HEK293 (cell line): ENCODE results near the gene ZNF785.

Experiments used
- CTCF ChIA-PET: fragments of 350-600 bp; formaldehyde crosslinking; extraction: SDS; loops from one replicate; lab custom pipeline; 2021; ENCODE audit warnings: antibody characterized with exemption; lab: Yijun Ruan, JAX
- POLR2A ChIA-PET: fragments of 300-600 bp; formaldehyde crosslinking; extraction: SDS; loops from one replicate; lab custom pipeline; 2020; ENCODE audit warnings: antibody characterized with exemption, inconsistent platforms; lab: Yijun Ruan, JAX
- H3K27ac ChIP-seq: fragments of 200-500 bp; sonication (Bioruptor generic); 2 replicates; pipeline ENCODE4 v1.5.1; 2014; ENCODE audit warnings: low read depth, low read length, control low read depth, inconsistent platforms; ENCODE audit errors: extremely low read depth
- H3K36me3 ChIP-seq, 2 experiments: fragments of 200-500 bp in 1 of 2; sonication (Bioruptor generic) in 1 of 2; 1 replicate in 1 of 2; 2 replicates in 1 of 2; pipeline ENCODE4 v1.5.1; 2014 to 2017; ENCODE audit warnings: inconsistent platforms in 2 of 2, low read length in 2 of 2; ENCODE audit not compliant: control insufficient read depth in 2 of 2, insufficient read depth in 1 of 2
- H3K4me1 ChIP-seq: fragments of 200-500 bp; sonication (Bioruptor generic); 2 replicates; pipeline ENCODE4 v1.5.1; 2014; ENCODE audit warnings: mild to moderate bottlenecking, low read length, inconsistent platforms; ENCODE audit not compliant: control insufficient read depth, insufficient read depth
- H3K4me3 ChIP-seq: 2 replicates; pipeline ENCODE4 v1.5.1; 2011; ENCODE audit warnings: low read depth, mild to moderate bottlenecking, control low read depth, low read length, moderate library complexity
- H3K9me3 ChIP-seq: fragments of 200-500 bp; sonication (Bioruptor generic); 2 replicates; pipeline ENCODE4 v1.5.1; 2014; ENCODE audit warnings: low read depth, low read length, inconsistent platforms; ENCODE audit not compliant: control insufficient read depth, insufficient read depth
- ATF2 ChIP-seq: fragments of 450-650 bp; formaldehyde crosslinking; IDR thresholded peaks from 2 replicates; pipeline ENCODE4 v1.5.1; 2016; ENCODE audit warnings: missing biosample characterization, missing genetic modification characterization, low read depth
- ELK4 ChIP-seq: IDR thresholded peaks from 2 replicates; pipeline ENCODE4 v1.6.1; 2011; ENCODE audit warnings: mild to moderate bottlenecking, low read depth, low read length, borderline replicate concordance
- HOXA7 ChIP-seq: sonication (generic); formaldehyde crosslinking; IDR thresholded peaks from 2 replicates; pipeline ENCODE4 v1.8.1; 2022; ENCODE audit warnings: missing genetic modification reagents, borderline replicate concordance
- MZF1 ChIP-seq: fragments of 450-650 bp; formaldehyde crosslinking; IDR thresholded peaks from 2 replicates; pipeline ENCODE4 v1.5.1; 2017; ENCODE audit warnings: missing biosample characterization, missing genetic modification characterization, borderline replicate concordance
- PRDM4 ChIP-seq: fragments of 450-650 bp; formaldehyde crosslinking; IDR thresholded peaks from 2 replicates; pipeline ENCODE4 v1.5.1; 2017; ENCODE audit warnings: missing biosample characterization, missing genetic modification characterization
- ZNF2 ChIP-seq: fragments of 450-650 bp; formaldehyde crosslinking; IDR thresholded peaks from 2 replicates; pipeline ENCODE4 v1.5.1; 2016; ENCODE audit warnings: missing biosample characterization, missing genetic modification characterization
- ZNF274 ChIP-seq, 2 experiments: fragments of 200-500 bp in 1 of 2; fragments of 450-650 bp in 1 of 2; sonication (Bioruptor generic) in 1 of 2; formaldehyde crosslinking in 1 of 2; IDR thresholded peaks; 2 replicates each; pipeline versions ENCODE4 v1.5.1 to v1.6.1; 2014 to 2016; ENCODE audit warnings: borderline replicate concordance in 1 of 2, inconsistent platforms in 1 of 2, low read length in 1 of 2, missing biosample characterization in 1 of 2, missing genetic modification characterization in 1 of 2
- ZNF449 ChIP-seq: fragments of 450-650 bp; formaldehyde crosslinking; IDR thresholded peaks from 2 replicates; pipeline ENCODE4 v1.5.1; 2017; ENCODE audit warnings: missing biosample characterization, mild to moderate bottlenecking, missing genetic modification characterization, moderate library complexity
- ZNF510 ChIP-seq: fragments of 450-650 bp; formaldehyde crosslinking; IDR thresholded peaks from 2 replicates; pipeline ENCODE4 v1.5.1; 2018; ENCODE audit warnings: mild to moderate bottlenecking, missing genetic modification characterization, missing biosample characterization; ENCODE audit not compliant: insufficient replicate concordance
- ZNF513 ChIP-seq: fragments of 450-650 bp; IDR thresholded peaks from 2 replicates; pipeline ENCODE4 v1.5.1; 2018; ENCODE audit warnings: missing biosample characterization, missing genetic modification characterization
- ZNF548 ChIP-seq: fragments of 450-650 bp; formaldehyde crosslinking; IDR thresholded peaks from 2 replicates; pipeline ENCODE4 v1.5.1; 2016; ENCODE audit warnings: missing biosample characterization, missing genetic modification characterization
- ZNF549 ChIP-seq: fragments of 450-650 bp; IDR thresholded peaks from 2 replicates; pipeline ENCODE4 v1.5.1; 2018; ENCODE audit warnings: missing biosample characterization, missing genetic modification characterization, mild to moderate bottlenecking, inconsistent platforms, moderate library complexity
- ZNF580 ChIP-seq: fragments of 450-650 bp; formaldehyde crosslinking; IDR thresholded peaks from 2 replicates; pipeline ENCODE4 v1.5.1; 2016; ENCODE audit warnings: missing biosample characterization, missing genetic modification characterization
- ZNF600 ChIP-seq: fragments of 450-650 bp; formaldehyde crosslinking; IDR thresholded peaks from 2 replicates; pipeline ENCODE4 v1.5.1; 2016; ENCODE audit warnings: missing biosample characterization, missing genetic modification characterization
- ZNF658 ChIP-seq: fragments of 450-650 bp; formaldehyde crosslinking; IDR thresholded peaks from 2 replicates; pipeline ENCODE4; 2016; ENCODE audit warnings: missing biosample characterization, missing genetic modification characterization
- ZNF768 ChIP-seq: fragments of 450-650 bp; formaldehyde crosslinking; IDR thresholded peaks from 2 replicates; pipeline ENCODE4 v1.5.1; 2018; ENCODE audit warnings: missing biosample characterization, mild to moderate bottlenecking, missing genetic modification characterization
- ZSCAN5A ChIP-seq: fragments of 450-650 bp; formaldehyde crosslinking; IDR thresholded peaks from 2 replicates; pipeline ENCODE4 v1.5.1; 2016; ENCODE audit warnings: missing biosample characterization, missing genetic modification characterization

Gene ZNF785

GRCh38 chr16:30604316-30604947 lies 18.9 kb upstream of the ZNF785 start:
- H3K36me3 ChIP-seq = peaks cover 37 to 72% of the 10 kb centered on the region in 2 experiments
- no peaks in the 10 kb centered on the region for H3K9me3 ChIP-seq
- H3K4me3 ChIP-seq = no peak overlapping the region
- ChIA-PET CTCF (interaction anchor here (2.6 to 2.7 kb wide), 2 partner anchors 11 to 24 kb away, joined by 13 to 15 read pairs; no protein-coding TSS in a partner anchor), POLR2A (no interaction called here)
- no peaks in the 10 kb centered on the region for H3K4me1 ChIP-seq
- H3K27ac ChIP-seq = no peak overlapping the region
- TF ChIP-seq ZNF549 = no peak
- TF ChIP-seq HOXA7 = no peak
- TF ChIP-seq MZF1 = no peak
- TF ChIP-seq ZNF2 (tag by site-specific recombination) = 0 out of 2 replicates have a peak, but pooled peaks have one; percentile 26
- TF ChIP-seq ZNF658 = no peak
- TF ChIP-seq ZSCAN5A (tag by site-specific recombination) = no peak
- TF ChIP-seq ZNF600 (tag by site-specific recombination) = peak; percentile 34; the same call in 1 of the 2 replicates

- H3K9me3 ChIP-seq = no peaks in the 10 kb centered on the region
- no peaks in the 10 kb centered on the region for H3K4me1 ChIP-seq
- H3K27ac ChIP-seq = no peak overlapping the region
- ChIA-PET POLR2A (interaction anchor here (1.3 to 1.4 kb wide), 2 partner anchors 12 to 538 kb away, joined by 3 to 6 read pairs; partner anchors contain the start of gene ALDOA), CTCF (interaction anchor here (0.9 to 2.7 kb wide), 3 partner anchors 12 to 174 kb away, joined by 3 to 15 read pairs (median 13); partner anchors contain the start of gene DCTPP1)
- H3K36me3 ChIP-seq = peaks cover 37 to 71% of the 10 kb centered on the region in 2 experiments
- H3K4me3 ChIP-seq = no peak overlapping the region
- TF ChIP-seq ZNF768 (no peak), PRDM4 (tag by site-specific recombination) (no peak), ATF2 (tag by site-specific recombination) (no peak), ZNF548 (tag by site-specific recombination) (no peak)
These were observed 18.4 kb upstream of the ZNF785 start for GRCh38 chr16:30603945-30604315.

GRCh38 chr16:30602616-30603277 lies 17.2 kb upstream of the ZNF785 start:
- ChIA-PET POLR2A (interaction anchor here (0.6 to 2.1 kb wide), 8 partner anchors 8 to 537 kb away, joined by 3 to 7 read pairs (median 4); partner anchors contain the start of genes ALDOA, ZNF688 and ZNF689), CTCF (interaction anchor here (0.5 to 2.7 kb wide), 9 partner anchors 13 to 193 kb away, joined by 3 to 15 read pairs (median 6); partner anchors contain the start of gene DCTPP1)

More at GRCh38 chr16:30602616-30603277, 17.2 kb upstream of the ZNF785 start:
- H3K4me3 ChIP-seq = no peak overlapping the region
- no peak for TF ChIP-seq ZNF513 (tag by site-specific recombination)
- no peak for TF ChIP-seq ZNF449 (tag by site-specific recombination)
- TF ChIP-seq ZNF580 (tag by site-specific recombination) = no peak
- no peak for TF ChIP-seq ZNF274 (IDR thresholded peaks at IDR 0.05; ENCODE audit: low read length)
- no peak for TF ChIP-seq ZNF274 (tag by site-specific recombination; IDR thresholded peaks at IDR 0.05; ENCODE audit: borderline replicate concordance)
- no peak for TF ChIP-seq ELK4
- no peak for TF ChIP-seq ZNF510 (tag by site-specific recombination)
- H3K27ac ChIP-seq = no peak overlapping the region
- peaks cover 30 to 59% of the 10 kb centered on the region in 2 experiments for H3K36me3 ChIP-seq
- H3K4me1 ChIP-seq = no peaks in the 10 kb centered on the region
- H3K9me3 ChIP-seq = no peaks in the 10 kb centered on the region
